H9 (cell line): Measurements from ENCODE around the gene UBASH3A. TPM values are rescaled to one million over a fixed set of nuclear protein-coding genes. Genes with fewer than 3 reads are reported as not detected.

Experiments
- DNase-seq: peaks from one replicate; pipeline ENCODE4 v3.0.0-alpha.2; 2017
- H2AFZ ChIP-seq: one replicate; pipeline ENCODE4 v1.6.1; 2013; ENCODE audit warnings: mild to moderate bottlenecking, low read length, control low read depth, moderate library complexity
- H2AK5ac ChIP-seq: 2 replicates; pipeline ENCODE4 v1.6.1; 2013; ENCODE audit warnings: low read length, control low read depth, mixed read lengths; ENCODE audit not compliant: insufficient read length
- H2BK120ac ChIP-seq: one replicate; pipeline ENCODE4 v1.6.1; 2013; ENCODE audit warnings: low read depth, mild to moderate bottlenecking, low read length, control low read depth, inconsistent platforms; ENCODE audit not compliant: poor library complexity, severe bottlenecking
- H2BK12ac ChIP-seq: 2 replicates; pipeline ENCODE4 v1.6.1; 2013; ENCODE audit warnings: low read length, control low read depth, mixed read lengths, low read depth; ENCODE audit not compliant: insufficient read length
- H2BK15ac ChIP-seq: 2 replicates; pipeline ENCODE4 v1.6.1; 2013; ENCODE audit warnings: low read depth, low read length, control low read depth
- H2BK20ac ChIP-seq: one replicate; pipeline ENCODE4 v1.6.1; 2013; ENCODE audit warnings: low read depth, mild to moderate bottlenecking, low read length, control low read depth, inconsistent platforms; ENCODE audit not compliant: poor library complexity, severe bottlenecking
- H2BK5ac ChIP-seq: 2 replicates; pipeline ENCODE4 v1.6.1; 2013; ENCODE audit warnings: low read length, control low read depth, mixed read lengths; ENCODE audit not compliant: insufficient read length
- H3K14ac ChIP-seq: 2 replicates; pipeline ENCODE4 v1.6.1; 2013; ENCODE audit warnings: low read length, control low read depth; ENCODE audit not compliant: insufficient read depth
- H3K18ac ChIP-seq: 2 replicates; pipeline ENCODE4 v1.6.1; 2013; ENCODE audit warnings: low read depth, mild to moderate bottlenecking, mixed read lengths, low read length, control low read depth; ENCODE audit not compliant: insufficient read length
- H3K23ac ChIP-seq: 2 replicates; pipeline ENCODE4 v1.6.1; 2013; ENCODE audit warnings: low read length, control low read depth, mixed read lengths, low read depth; ENCODE audit not compliant: insufficient read length
- H3K23me2 ChIP-seq: 2 replicates; pipeline ENCODE4 v1.6.1; 2013; ENCODE audit warnings: low read depth, mild to moderate bottlenecking, mixed read lengths, low read length, control low read depth; ENCODE audit not compliant: insufficient read length, poor library complexity, severe bottlenecking
- H3K27ac ChIP-seq: 2 replicates; pipeline ENCODE4 v1.5.1; 2013; ENCODE audit warnings: low read length, control low read depth, mixed read lengths, low read depth; ENCODE audit not compliant: insufficient read length
- H3K27me3 ChIP-seq: 2 replicates; pipeline ENCODE4 v1.6.1; 2013; ENCODE audit warnings: low read length, control low read depth, inconsistent platforms; ENCODE audit not compliant: insufficient read depth
- H3K4ac ChIP-seq: 2 replicates; pipeline ENCODE4 v1.6.1; 2013; ENCODE audit warnings: low read depth, mild to moderate bottlenecking, control low read depth, inconsistent platforms, low read length, moderate library complexity
- H3K4me1 ChIP-seq: 2 replicates; pipeline ENCODE4 v1.6.1; 2013; ENCODE audit warnings: low read length, control low read depth, inconsistent platforms; ENCODE audit not compliant: insufficient read depth
- H3K4me2 ChIP-seq: 2 replicates; pipeline ENCODE4 v1.6.1; 2013; ENCODE audit warnings: low read length, control low read depth, mixed read lengths; ENCODE audit not compliant: insufficient read length, insufficient read depth
- H3K56ac ChIP-seq: 2 replicates; pipeline ENCODE4 v1.6.1; 2013; ENCODE audit warnings: low read depth, mild to moderate bottlenecking, mixed read lengths, low read length, control low read depth; ENCODE audit not compliant: insufficient read length
- H3K79me1 ChIP-seq: 2 replicates; pipeline ENCODE4 v1.6.1; 2013; ENCODE audit warnings: low read depth, mild to moderate bottlenecking, moderate library complexity, low read length, control low read depth, inconsistent platforms; ENCODE audit not compliant: insufficient read depth, poor library complexity, severe bottlenecking
- H3K79me2 ChIP-seq: 2 replicates; pipeline ENCODE4 v1.6.1; 2013; ENCODE audit warnings: low read length, control low read depth, inconsistent platforms; ENCODE audit not compliant: insufficient read depth
- H3K9ac ChIP-seq: 2 replicates; pipeline ENCODE4 v1.6.1; 2013; ENCODE audit warnings: low read length, control low read depth, mixed read lengths; ENCODE audit not compliant: insufficient read length; ENCODE audit errors: extremely low read depth
- H3K9me3 ChIP-seq: one replicate; pipeline ENCODE4 v1.6.1; 2013; ENCODE audit warnings: low read depth, low read length, inconsistent platforms; ENCODE audit not compliant: control insufficient read depth
- H3T11ph ChIP-seq: one replicate; pipeline ENCODE4 v1.6.1; 2013; ENCODE audit warnings: mild to moderate bottlenecking, low read length, control low read depth, inconsistent platforms
- H4K20me1 ChIP-seq: one replicate; pipeline ENCODE4 v1.6.1; 2013; ENCODE audit not compliant: control insufficient read depth, insufficient read length, insufficient read depth
- H4K5ac ChIP-seq: 2 replicates; pipeline ENCODE4 v1.6.1; 2013; ENCODE audit warnings: low read depth, mild to moderate bottlenecking, mixed read lengths, low read length, control low read depth; ENCODE audit not compliant: insufficient read length
- H4K8ac ChIP-seq: replicated peaks from 2 replicates; pipeline ENCODE4 v1.6.1; 2013; ENCODE audit warnings: low read length, control low read depth, mixed read lengths, low read depth; ENCODE audit not compliant: insufficient read length
- H4K91ac ChIP-seq: 2 replicates; pipeline ENCODE4 v1.6.1; 2013; ENCODE audit warnings: low read depth, mild to moderate bottlenecking, moderate library complexity, mixed read lengths, low read length, control low read depth; ENCODE audit not compliant: insufficient read length
- H3K27ac Mint-ChIP-seq, 3 experiments: 2 replicates in 2 of 3; 3 replicates in 1 of 3; pipeline ENCODE4 v1.8.0; 2020 to 2021; ENCODE audit warnings: mixed read lengths in 3 of 3, mild to moderate bottlenecking in 1 of 3, moderate library complexity in 1 of 3
- H3K27me3 Mint-ChIP-seq: 2 replicates; pipeline ENCODE4 v1.8.0; 2021; ENCODE audit warnings: low read depth, mild to moderate bottlenecking, moderate library complexity, mixed read lengths
- H3K36me3 Mint-ChIP-seq, 3 experiments: 2 replicates in 2 of 3; 3 replicates in 1 of 3; pipeline ENCODE4 v1.8.0; 2020 to 2021; ENCODE audit warnings: low read depth in 3 of 3, mixed read lengths in 3 of 3; ENCODE audit not compliant: insufficient read depth in 1 of 3
- H3K4me1 Mint-ChIP-seq, 2 experiments: 2 replicates each; pipeline ENCODE4 v1.8.0; 2020; ENCODE audit warnings: mixed read lengths in 2 of 2
- H3K4me3 Mint-ChIP-seq, 2 experiments: 2 replicates in 1 of 2; 3 replicates in 1 of 2; pipeline ENCODE4 v1.8.0; 2020 to 2021; ENCODE audit warnings: mild to moderate bottlenecking in 2 of 2, mixed read lengths in 2 of 2, moderate library complexity in 1 of 2
- H3K9me3 Mint-ChIP-seq, 2 experiments: 2 replicates in 1 of 2; 3 replicates in 1 of 2; pipeline ENCODE4 v1.8.0; 2020; ENCODE audit warnings: mild to moderate bottlenecking in 2 of 2, mixed read lengths in 2 of 2, moderate library complexity in 1 of 2
- CTCF ChIP-seq: fragments of 200-600 bp; sonication (generic); conservative IDR thresholded peaks from 3 replicates; pipeline ENCODE4 v1.8.0; 2021; ENCODE audit warnings: antibody characterized with exemption, mild to moderate bottlenecking
- WGBS: extraction: QIAGEN DNeasy Blood & Tissue Kit; methylation state at CpG from one replicate; pipeline ENCODE4 v1.1.7; 2013; ENCODE audit warnings: missing lambda C conversion rate, low lambda C conversion rate, mixed read lengths; ENCODE audit not compliant: insufficient read length; ENCODE audit errors: extremely low coverage; 5-methylcytosine and 5-hydroxymethylcytosine counted together
- total RNA-seq: library from RNA; stranded (reverse); gene quantifications from 2 replicates; pipeline ENCODE4 v1.2.1, GENCODE V29; 2021

The UBASH3A gene
- total RNA-seq, 1 experiment from 2014 or later = not detected

- no peak for TF ChIP-seq CTCF
- no peak overlapping the region for H4K5ac ChIP-seq
- Mint-ChIP-seq H3K27ac (no peak overlapping the region), H3K4me1 (peaks cover 31 to 34% of the 10 kb centered on the region in 2 experiments), H3K36me3 (no peaks in the 10 kb centered on the region), H3K4me3 (no peak overlapping the region), H3K9me3 (peaks cover 0 to 5% of the 10 kb centered on the region in 2 experiments; a peak in 1 of 5 replicates), H3K27me3 (peaks cover 19% of the 10 kb centered on the region)
- H2AK5ac ChIP-seq = no peak overlapping the region
- H3K79me2 ChIP-seq = no peaks in the 10 kb centered on the region
- H3K27ac ChIP-seq = no peak overlapping the region
- H3K4me1 ChIP-seq = peaks cover 6% of the 10 kb centered on the region; the same call in 1 of the 2 replicates
- H4K8ac ChIP-seq = no peak overlapping the region
- no peak overlapping the region for H3K9ac ChIP-seq
- no peak overlapping the region for H2BK15ac ChIP-seq
- DNase-seq = no peak
- WGBS = no CpG with 5 or more reads among the region's 8 CpGs
- H3K4ac ChIP-seq = no peak overlapping the region
- no peak overlapping the region for H4K91ac ChIP-seq
- no peaks in the 10 kb centered on the region for H3K27me3 ChIP-seq
- H2AFZ ChIP-seq = no peak overlapping the region
- no peaks in the 10 kb centered on the region for H3K9me3 ChIP-seq
- H2BK120ac ChIP-seq = no peak overlapping the region
- H3K18ac ChIP-seq = no peak overlapping the region
- H3T11ph ChIP-seq = no peak overlapping the region
- no peaks in the 10 kb centered on the region for H4K20me1 ChIP-seq
- no peak overlapping the region for H2BK20ac ChIP-seq
- H2BK5ac ChIP-seq = no peak overlapping the region
- H3K23ac ChIP-seq = no peak overlapping the region
- no peak overlapping the region for H3K14ac ChIP-seq
- H3K79me1 ChIP-seq = no peaks in the 10 kb centered on the region
- no peak overlapping the region for H3K4me2 ChIP-seq
- H3K23me2 ChIP-seq = no peaks in the 10 kb centered on the region
- H2BK12ac ChIP-seq = no peak overlapping the region
- H3K56ac ChIP-seq = no peak overlapping the region
Measured at GRCh38 chr21:42393443-42393950, 10.2 kb upstream of the UBASH3A start.
